GM12878 (cell line): ENCODE measurements around the gene TMEM91. TPM values are rescaled to one million over a fixed set of nuclear protein-coding genes. Genes with fewer than 3 reads are reported as not detected.

ENCODE experiments used
- ATF2 ChIP-seq: IDR thresholded peaks from 2 replicates; pipeline ENCODE4 v1.6.1; 2012; ENCODE audit warnings: low read length, inconsistent platforms
- ATF7 ChIP-seq: fragments of 450-650 bp; IDR thresholded peaks from 2 replicates; pipeline ENCODE4 v1.6.1; 2016; ENCODE audit warnings: low read depth, mild to moderate bottlenecking
- CBX3 ChIP-seq: fragments of 200-600 bp; sonication (generic); IDR thresholded peaks from 2 replicates; pipeline ENCODE4 v1.6.1; 2016; ENCODE audit warnings: low read depth, borderline replicate concordance
- CHD1 ChIP-seq: IDR thresholded peaks from 2 replicates; pipeline ENCODE4 v1.6.1; 2012; ENCODE audit warnings: low read depth, low read length, improper control_type of control experiment
- CREM ChIP-seq: IDR thresholded peaks from 2 replicates; pipeline ENCODE4 v1.6.1; 2014; ENCODE audit warnings: antibody characterized with exemption, low read depth
- CTCF ChIP-seq, 3 experiments: IDR thresholded peaks in 2 of 3; conservative IDR thresholded peaks in 1 of 3; 2 replicates each; pipeline ENCODE4 v1.5.1; 2011; ENCODE audit warnings: low read depth in 3 of 3, low read length in 3 of 3, mild to moderate bottlenecking in 3 of 3, control low read depth in 2 of 3, moderate library complexity in 2 of 3, inconsistent platforms in 1 of 3, mixed read lengths in 1 of 3; ENCODE audit not compliant: control insufficient read depth in 2 of 3, insufficient read depth in 1 of 3; ENCODE audit errors: extremely low read depth in 1 of 3
- ESRRA ChIP-seq: IDR thresholded peaks from 2 replicates; pipeline ENCODE4 v1.6.1; 2012; ENCODE audit warnings: mild to moderate bottlenecking, low read length, improper control_type of control experiment
- ETV6 ChIP-seq, 2 experiments: fragments of 450-650 bp in 1 of 2; IDR thresholded peaks in 1 of 2; conservative IDR thresholded peaks in 1 of 2; 2 replicates each; pipeline ENCODE4 v1.6.1; 2014; ENCODE audit warnings: antibody characterized with exemption in 1 of 2, borderline replicate concordance in 1 of 2, low read depth in 1 of 2, mild to moderate bottlenecking in 1 of 2, moderate library complexity in 1 of 2
- HDAC6 ChIP-seq: fragments of 200-600 bp; sonication (generic); IDR thresholded peaks from one replicate; pipeline ENCODE4 v1.8.0; 2017; ENCODE audit warnings: antibody characterized with exemption; ENCODE audit not compliant: unreplicated experiment
- KLF5 ChIP-seq: fragments of 450-650 bp; IDR thresholded peaks from 2 replicates; pipeline ENCODE4 v1.6.1; 2014; ENCODE audit warnings: mild to moderate bottlenecking; ENCODE audit not compliant: partially characterized antibody
- LARP7 ChIP-seq: fragments of 450-650 bp; IDR thresholded peaks from 2 replicates; pipeline ENCODE4 v1.6.1; 2017; ENCODE audit warnings: mild to moderate bottlenecking
- MAX ChIP-seq: IDR thresholded peaks from 2 replicates; pipeline ENCODE4 v1.6.1; 2012; ENCODE audit warnings: low read depth, low read length, improper control_type of control experiment
- MYC ChIP-seq: IDR thresholded peaks from 2 replicates; pipeline ENCODE4 v1.6.1; 2011; ENCODE audit warnings: mild to moderate bottlenecking, low read length, moderate library complexity, inconsistent platforms; ENCODE audit not compliant: insufficient read depth, insufficient replicate concordance, insufficient read length, severe bottlenecking
- NFYA ChIP-seq: IDR thresholded peaks from 2 replicates; pipeline ENCODE4 v1.6.1; 2011; ENCODE audit warnings: low read depth, mild to moderate bottlenecking, low read length, improper control_type of control experiment, borderline replicate concordance
- POLR2AphosphoS2 ChIP-seq: IDR thresholded peaks from 2 replicates; pipeline ENCODE4 v1.6.1; 2011; ENCODE audit warnings: low read depth, mild to moderate bottlenecking, low read length, improper control_type of control experiment, moderate library complexity
- RFX5 ChIP-seq: IDR thresholded peaks from 2 replicates; pipeline ENCODE4 v1.6.1; 2011; ENCODE audit warnings: low read depth, low read length, improper control_type of control experiment
- SIN3A ChIP-seq: IDR thresholded peaks from 2 replicates; pipeline ENCODE4 v1.6.1; 2012; ENCODE audit warnings: low read depth, low read length, improper control_type of control experiment
- TARDBP ChIP-seq: IDR thresholded peaks from 2 replicates; pipeline ENCODE4 v1.6.1; 2016; ENCODE audit warnings: borderline replicate concordance
- YY1 ChIP-seq: IDR thresholded peaks from 2 replicates; pipeline ENCODE4 v1.6.1; 2011; ENCODE audit warnings: low read depth, mild to moderate bottlenecking, low read length
- ZBED1 ChIP-seq: IDR thresholded peaks from 2 replicates; pipeline ENCODE4 v1.6.1; 2016; ENCODE audit warnings: borderline replicate concordance
- ZNF592 ChIP-seq: fragments of 450-650 bp; IDR thresholded peaks from 2 replicates; pipeline ENCODE4 v1.6.1; 2017; ENCODE audit warnings: mild to moderate bottlenecking, moderate library complexity
- polyA plus RNA-seq, 11 experiments: library from polyadenylated mRNA; depleted of rRNA in 4 of 11; unstranded in 6 of 11; stranded (reverse) in 5 of 11; fragments of >200 nt; fragmentation: Nextera tagmentation in 4 of 11; fragmentation: Illumina TruSeq in 1 of 11; extraction: Ambion mirVana in 4 of 11; extraction: Trizol in 1 of 11; gene quantifications; 1 replicate in 1 of 11; 2 replicates in 10 of 11; pipeline versions ENCODE4 v1.2.1 to v1.2.3, GENCODE V29; 2011 to 2016; ENCODE audit warnings: inconsistent platforms in 2 of 11, missing spikeins in 2 of 11, low read depth in 1 of 11
- total RNA-seq, 4 experiments: library from RNA; depleted of rRNA in 3 of 4; stranded (reverse); fragments of >200 nt in 3 of 4; fragmentation: Illumina TruSeq in 1 of 4; extraction: Trizol in 1 of 4; gene quantifications; 2 replicates each; pipeline versions ENCODE4 v1.2.1 to v1.2.3, GENCODE V29; 2013 to 2021

TMEM91 gene
- total and polyA plus RNA-seq, 10 of the 15 experiments (the other 5 are each of a cell fraction or from before 2014, with no cell fraction given) = 1.5 to 5.5 (median 2.7) TPM

GRCh38 chr19:41353466-41354342 lies 22.6 kb upstream of the TMEM91 start, which contains the start of gene TGFB1 (continued):
- no peak for TF ChIP-seq ZNF592
- no peak for TF ChIP-seq HDAC6
- TF ChIP-seq RFX5 = no peak
- no peak for TF ChIP-seq ZBED1
- no peak for TF ChIP-seq ATF2
- no peak for TF ChIP-seq ESRRA
- no peak for TF ChIP-seq CHD1
- TF ChIP-seq MYC = no peak
- TF ChIP-seq LARP7 = peak; percentile 88
- TF ChIP-seq CREM = peak; percentile 9; the same call in 1 of the 2 replicates
- TF ChIP-seq KLF5 = no peak
- peak; percentile 66 for TF ChIP-seq YY1
- TF ChIP-seq ETV6 (conservative IDR thresholded peaks at IDR 0.05 in 1 of 2, IDR thresholded peaks at IDR 0.05 in 1 of 2; ENCODE audit: borderline replicate concordance in 1 of 2, low read depth in 1 of 2) = no peak
- no peak for TF ChIP-seq SIN3A
- TF ChIP-seq NFYA = no peak
- TF ChIP-seq CBX3 = no peak
- peak; percentile 88 to 94 (median 93) for TF ChIP-seq CTCF (IDR thresholded peaks at IDR 0.05 in 2 of 3, conservative IDR thresholded peaks at IDR 0.05 in 1 of 3; ENCODE audit: control insufficient read depth in 2 of 3, extremely low read depth in 1 of 3, insufficient read depth in 1 of 3, low read depth in 3 of 3, low read length in 3 of 3)
- TF ChIP-seq POLR2AphosphoS2 = 0 out of 2 replicates have a peak, but pooled peaks have one; percentile 64
- TF ChIP-seq ATF7 = peak; percentile 48; the same call in 1 of the 2 replicates
- TF ChIP-seq MAX = no peak
- no peak for TF ChIP-seq TARDBP
